ENCODE measurements around the gene LBHD1. TPM values are rescaled to one million over a fixed set of nuclear protein-coding genes. Genes with fewer than 3 reads are reported as not detected.

Gene LBHD1
- total RNA-seq (7.5 and 10.5 TPM in 2 replicates), polyA plus RNA-seq (3.5 and 3.8 TPM in 2 replicates), polyA minus RNA-seq (4.6 and 5.2 TPM in 2 replicates), Bru-seq, nascent RNA (percentile 61 among the genes with signal in this experiment), BruChase-seq, experiment 1, labeled RNA remaining after a 6-hour chase (percentile 79 among the genes with signal in this experiment), BruChase-seq, experiment 2, labeled RNA remaining after a 2-hour chase (percentile 66 among the genes with signal in this experiment)
- polyA plus RNA-seq (2011; cell fraction: cytosol; rRNA removed), result 2.8 and 3.6 TPM in 2 replicates
- polyA plus RNA-seq (2011; cell fraction: nucleus; rRNA removed), result 19.1 and 21.0 TPM in 2 replicates
- 2.5 and 3.7 TPM in 2 replicates for polyA plus RNA-seq (2012)
- 5.0 TPM for polyA minus RNA-seq (2011; cell fraction: cytosol; rRNA and poly(A)+ RNA removed)
- polyA minus RNA-seq (2011; cell fraction: nucleus; rRNA and poly(A)+ RNA removed), result 6.8 and 8.0 TPM in 2 replicates
- long read RNA-seq, partial matches to known transcripts, result 1 of 10 reads
- long read RNA-seq, other reads (novel, unspliced or antisense), result 6 of 10 reads

- H3K4me2 ChIP-seq (ENCODE audit: insufficient read depth, low read length), result peak within 1 kb of the TSS; percentile 96
- H3K36me3 ChIP-seq (ENCODE audit: control insufficient read depth in 2 of 2, extremely low read depth in 1 of 2, insufficient read depth in 2 of 2, low read length in 2 of 2), result peaks cover 0 to 8% of the 10 kb centered on the region in 2 experiments
- intact Hi-C loops (cut with micrococcal nuclease), result no loop called here
- H4K20me1 ChIP-seq (replicated peaks; ENCODE audit: control insufficient read depth, extremely low read depth, insufficient read depth, low read length), result no peaks in the 10 kb centered on the region
- no peaks in the 10 kb centered on the region for H3K9me3 ChIP-seq (replicated peaks; ENCODE audit: control insufficient read depth, insufficient read depth, low read length)
- POLR2A ChIA-PET, result interaction anchor here (0.6 to 1.7 kb wide), 8 partner anchors 9 to 170 kb away, joined by 3 to 9 read pairs (median 5); partner anchors contain the start of genes GANAB, INTS5, MTA2 and TUT1
- CTCF ChIA-PET, result interaction anchor here (0.8 to 3.2 kb wide), 7 partner anchors 9 to 277 kb away, joined by 3 to 30 read pairs (median 4); partner anchors contain the start of gene EEF1G
- peak within 1 kb of the TSS; percentile 95 for H2AFZ ChIP-seq (ENCODE audit: low read depth, low read length)
- dilution Hi-C loops (cut with MboI; ENCODE audit: extremely low pct_ligation_motif_present, low sequenced_read_pairs), result no loop called here
- H3K27me3 ChIP-seq (ENCODE audit: control insufficient read depth in 2 of 2, insufficient read depth in 2 of 2, low read length in 2 of 2), result no peaks in the 10 kb centered on the region
- peak; percentile 80 for FAIRE-seq
- H3K79me2 ChIP-seq (ENCODE audit: control insufficient read depth, insufficient read depth, low read length), result peaks cover 25% of the 10 kb centered on the region
- peak within 1 kb of the TSS; percentile 49 to 92 (median 77) for H3K4me3 ChIP-seq (replicated peaks in 1 of 3; ENCODE audit: insufficient read depth in 1 of 3, low read depth in 1 of 3, low read length in 3 of 3)
- TSS peak; percentile 1 for BruUV-seq (replicated peaks)
- H3K27ac ChIP-seq (ENCODE audit: insufficient read depth, low read depth, low read length), result peak within 1 kb of the TSS; percentile 69
- peaks cover 10% of the 10 kb centered on the region for H3K4me1 ChIP-seq (ENCODE audit: control insufficient read depth, extremely low read depth, insufficient read depth, low read length)
- no peaks in the 10 kb centered on the region for H3K9me1 ChIP-seq (replicated peaks; ENCODE audit: control insufficient read depth, extremely low read depth, insufficient read depth, low read length)
- DNase-seq (ENCODE audit: low read depth, low spot score), result peak; percentile 88
- H3K9ac ChIP-seq (replicated peaks; ENCODE audit: extremely low read depth, insufficient read depth, low read length), result peak within 1 kb of the TSS; percentile 80
- TF ChIP-seq POLR2AphosphoS5 (IDR thresholded peaks at IDR 0.05; ENCODE audit: insufficient read depth, low read depth, low read length), result peak; percentile 75
- TF ChIP-seq GATA2 (IDR thresholded peaks at IDR 0.05; ENCODE audit: insufficient read depth, insufficient read length, low read depth, low read length), result no peak
- TF ChIP-seq EZH2 (IDR thresholded peaks at IDR 0.05; ENCODE audit: borderline replicate concordance, low read depth, low read length, severe bottlenecking), result no peak
- no peak for TF ChIP-seq FOS (IDR thresholded peaks at IDR 0.05; ENCODE audit: borderline replicate concordance, insufficient read depth, low read length)
- TF ChIP-seq JUN (IDR thresholded peaks at IDR 0.05; ENCODE audit: borderline replicate concordance, insufficient read depth, insufficient read length, low read depth), result no peak
- peak; percentile 61 for TF ChIP-seq POLR2A (IDR thresholded peaks at IDR 0.05; ENCODE audit: low read depth, low read length)
- TF ChIP-seq CTCF (IDR thresholded peaks at IDR 0.05; ENCODE audit: extremely low read depth in 1 of 2, insufficient read depth in 1 of 2, low read depth in 1 of 2, low read length in 2 of 2), result peak in 1 of 2 donors; percentile 0
These were observed at the start of gene LBHD1, which contains the start of gene UQCC3 for GRCh38 chr11:62671608-62672389. Gene LBHD1, minus strand, starts transcription at chr11:62672267. Its CDS starts 2,236 bp downstream, at chr11:62670031. Gene UQCC3, plus strand, starts transcription at chr11:62671673. Its CDS starts 73 bp downstream, at chr11:62671746.
